B cell (primary cell): Measurements from ENCODE around the gene GUCY1B1.

Experiments
- CTCF ChIP-seq: fragments of 200-600 bp; IDR thresholded peaks from one replicate; pipeline ENCODE4 v1.8.0; 2022; ENCODE audit warnings: antibody characterized with exemption, mild to moderate bottlenecking
- EZH2 ChIP-seq: IDR thresholded peaks from 2 replicates; pipeline ENCODE4 v1.6.1; 2012; ENCODE audit warnings: borderline replicate concordance, low read depth, mild to moderate bottlenecking, moderate library complexity, low read length; ENCODE audit not compliant: insufficient read depth, poor library complexity, severe bottlenecking

GRCh38 chr4:155713911-155714310 is 44.9 kb upstream of the GUCY1B1 start:
- TF ChIP-seq CTCF (no peak), EZH2 (no peak)
